GM12892 (cell line): ENCODE data around the gene LOXHD1.

ENCODE experiments used
- POLR2A ChIP-seq: IDR thresholded peaks from 2 replicates; pipeline ENCODE4 v1.6.1; 2011; ENCODE audit warnings: low read depth, low read length, control low read depth
- POLR2AphosphoS5 ChIP-seq: IDR thresholded peaks from 2 replicates; pipeline ENCODE4 v1.6.1; 2011; ENCODE audit warnings: low read depth, low read length, control low read depth

- TF ChIP-seq POLR2AphosphoS5: no peak
- TF ChIP-seq POLR2A: no peak
Measured at GRCh38 chr18:46475390-46475752, 181.6 kb downstream of the LOXHD1 start.
